ENCODE data around the gene FRMD1.

- no peak for TF ChIP-seq CTCF (IDR thresholded peaks at IDR 0.05)
- TF ChIP-seq POLR2A (IDR thresholded peaks at IDR 0.05) = no peak
These were observed 37.5 kb upstream of the FRMD1 start for GRCh38 chr6:168116438-168116974.

Data from right lobe of liver (tissue), 4 donors.